ENCODE data around the gene ARHGAP22.

Gene ARHGAP22

GRCh38 chr10:48470893-48471805, 133.7 kb downstream of the ARHGAP22 start:
- no peak for DNase-seq (ENCODE audit: low read depth)
- TF ChIP-seq CTCF (conservative IDR thresholded peaks at IDR 0.05; ENCODE audit: low read depth, low read length): no peak
- H3K4me3 ChIP-seq (ENCODE audit: low read length): no peak overlapping the region

DNA sequence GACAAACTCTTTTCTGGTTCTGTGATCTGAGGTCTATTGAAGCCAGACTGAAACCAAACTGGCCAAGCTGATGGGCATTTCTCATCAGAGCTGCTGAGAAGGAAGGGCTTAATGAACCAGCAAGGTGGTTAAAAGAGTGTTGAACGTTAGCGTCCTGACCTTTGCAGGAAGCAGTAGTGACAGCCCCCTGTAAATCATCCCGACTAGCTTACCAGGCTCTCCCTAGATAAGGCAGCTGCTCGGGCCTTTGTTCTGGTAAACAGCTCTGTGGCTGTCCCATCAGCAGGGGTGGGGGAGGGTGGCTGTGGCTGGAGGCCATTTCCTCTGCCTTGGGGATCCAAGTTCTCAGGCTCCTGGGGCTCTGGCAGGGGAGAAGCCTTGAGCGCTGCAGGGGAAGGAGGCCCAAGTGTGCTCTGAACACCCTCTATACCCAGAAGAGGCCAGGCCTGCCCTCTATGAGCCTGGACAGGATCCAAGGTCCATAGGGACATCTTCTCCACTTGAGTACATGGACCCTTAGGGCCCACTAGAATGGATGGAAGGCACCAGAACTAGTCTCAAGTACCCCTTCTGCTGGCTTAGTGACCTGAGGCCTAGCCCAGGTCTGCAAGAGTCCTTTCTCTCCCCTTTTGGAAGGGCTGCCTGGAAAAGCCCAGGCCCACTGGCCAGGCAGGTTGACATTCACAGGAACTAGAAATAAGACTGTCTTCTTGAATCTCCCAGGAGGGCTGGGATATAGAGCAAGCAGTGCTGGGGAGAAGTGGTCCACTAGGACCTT, 134.6 kb downstream of the ARHGAP22 start:
- no peak for TF ChIP-seq CTCF (conservative IDR thresholded peaks at IDR 0.05; ENCODE audit: low read depth, low read length)
- no peak overlapping the region for H3K4me3 ChIP-seq (ENCODE audit: low read length)
- DNase-seq (ENCODE audit: low read depth): no peak

GRCh38 chr10:48469516-48470020, 135.3 kb downstream of the ARHGAP22 start:
- H3K4me3 ChIP-seq (ENCODE audit: low read length): no peak overlapping the region
- no peak for DNase-seq (ENCODE audit: low read depth)
- no peak for TF ChIP-seq CTCF (conservative IDR thresholded peaks at IDR 0.05; ENCODE audit: low read depth, low read length)

DNA sequence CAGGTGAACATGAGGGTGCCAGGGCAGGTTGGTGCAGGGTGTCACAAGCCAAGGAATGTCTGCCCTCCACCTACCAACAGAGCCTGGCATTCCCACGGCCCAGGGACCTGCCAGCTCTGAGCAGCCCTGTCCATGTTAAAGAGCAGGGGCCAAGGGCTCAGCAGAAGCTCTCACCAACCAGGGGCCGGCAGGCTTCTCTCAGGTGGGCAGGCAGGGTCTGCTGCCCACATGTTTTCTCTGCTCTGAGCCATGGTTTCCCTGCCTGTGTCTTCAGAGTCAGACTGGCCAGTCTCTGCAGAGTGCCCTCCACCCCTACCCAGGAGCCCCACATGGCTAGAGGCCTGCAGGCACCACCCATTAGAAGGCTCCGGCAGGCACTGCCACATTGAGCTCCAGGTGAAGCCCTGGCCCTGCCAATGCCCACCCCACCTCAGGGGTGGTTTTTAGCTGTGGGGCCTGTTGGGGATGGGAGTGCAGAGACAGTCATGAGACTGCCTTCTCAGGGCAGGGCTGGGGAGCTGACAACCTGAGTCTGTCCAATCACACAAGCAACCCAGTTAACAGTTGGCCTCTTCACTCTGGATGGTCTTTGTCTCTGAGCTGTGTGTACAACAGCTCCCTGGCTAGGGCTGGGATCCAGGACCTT, 135.9 kb downstream of the ARHGAP22 start:
- no peak overlapping the region for H3K4me3 ChIP-seq (ENCODE audit: low read length)
- TF ChIP-seq CTCF (conservative IDR thresholded peaks at IDR 0.05; ENCODE audit: low read depth, low read length): no peak
- DNase-seq (ENCODE audit: low read depth): no peak

- H3K4me3 ChIP-seq (ENCODE audit: low read length): no peak overlapping the region
- TF ChIP-seq CTCF (conservative IDR thresholded peaks at IDR 0.05; ENCODE audit: low read depth, low read length): no peak
- DNase-seq (ENCODE audit: low read depth): no peak
Observed at GRCh38 chr10:48468130-48468790, 136.6 kb downstream of the ARHGAP22 start.

DNA sequence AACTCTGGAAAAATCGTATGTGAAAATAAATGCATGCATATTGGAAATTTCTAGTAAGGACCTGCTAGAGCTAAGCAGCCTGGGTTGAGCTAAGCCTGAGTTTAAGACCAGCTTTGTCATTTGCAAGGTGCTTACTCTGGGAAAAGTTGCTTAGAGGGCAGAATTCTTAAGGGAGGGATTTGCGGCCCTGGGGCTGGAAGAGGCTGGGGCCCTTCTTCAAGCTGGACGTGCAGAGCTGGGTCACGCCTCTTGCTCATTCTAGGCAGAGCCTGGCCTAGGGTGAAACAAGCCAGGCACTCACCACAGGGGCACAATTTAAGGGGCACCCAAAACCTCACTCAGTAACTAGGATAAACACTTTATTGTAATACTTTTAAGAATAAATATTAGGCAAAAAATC, 137.2 kb downstream of the ARHGAP22 start:
- TF ChIP-seq CTCF (conservative IDR thresholded peaks at IDR 0.05; ENCODE audit: low read depth, low read length): no peak
- H3K4me3 ChIP-seq (ENCODE audit: low read length): no peak overlapping the region
- DNase-seq (ENCODE audit: low read depth): no peak
